ENCODE results near the gene CEP20.

DNA sequence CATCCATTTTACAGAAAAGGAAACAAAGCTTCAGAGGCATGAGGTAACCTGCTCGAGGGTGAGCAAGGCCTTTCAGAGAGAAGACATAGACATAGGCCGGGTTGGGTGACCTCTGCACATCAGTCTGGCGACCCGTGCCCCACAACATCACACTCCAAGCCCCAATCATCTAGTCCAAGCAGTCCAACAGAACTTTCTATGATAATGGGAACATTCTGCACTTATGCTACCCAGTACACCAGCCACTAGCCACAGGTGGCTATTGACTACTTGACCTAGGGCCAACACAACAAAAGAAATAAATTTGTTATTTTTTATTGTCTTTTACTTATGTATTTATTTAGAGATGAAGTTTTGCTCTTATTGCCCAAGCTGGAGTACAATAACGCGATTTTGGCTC lies 52.3 kb downstream of the CEP20 start:
- TF ChIP-seq EP300 (IDR thresholded peaks at IDR 0.05; ENCODE audit: low read depth) (no peak), POLR2A (IDR thresholded peaks at IDR 0.05) (no peak), POLR2AphosphoS5 (IDR thresholded peaks at IDR 0.05) (no peak)
- TF ChIP-seq, protein P1, sequence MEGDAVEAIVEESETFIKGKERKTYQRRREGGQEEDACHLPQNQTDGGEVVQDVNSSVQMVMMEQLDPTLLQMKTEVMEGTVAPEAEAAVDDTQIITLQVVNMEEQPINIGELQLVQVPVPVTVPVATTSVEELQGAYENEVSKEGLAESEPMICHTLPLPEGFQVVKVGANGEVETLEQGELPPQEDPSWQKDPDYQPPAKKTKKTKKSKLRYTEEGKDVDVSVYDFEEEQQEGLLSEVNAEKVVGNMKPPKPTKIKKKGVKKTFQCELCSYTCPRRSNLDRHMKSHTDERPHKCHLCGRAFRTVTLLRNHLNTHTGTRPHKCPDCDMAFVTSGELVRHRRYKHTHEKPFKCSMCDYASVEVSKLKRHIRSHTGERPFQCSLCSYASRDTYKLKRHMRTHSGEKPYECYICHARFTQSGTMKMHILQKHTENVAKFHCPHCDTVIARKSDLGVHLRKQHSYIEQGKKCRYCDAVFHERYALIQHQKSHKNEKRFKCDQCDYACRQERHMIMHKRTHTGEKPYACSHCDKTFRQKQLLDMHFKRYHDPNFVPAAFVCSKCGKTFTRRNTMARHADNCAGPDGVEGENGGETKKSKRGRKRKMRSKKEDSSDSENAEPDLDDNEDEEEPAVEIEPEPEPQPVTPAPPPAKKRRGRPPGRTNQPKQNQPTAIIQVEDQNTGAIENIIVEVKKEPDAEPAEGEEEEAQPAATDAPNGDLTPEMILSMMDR (IDR thresholded peaks at IDR 0.05) = no peak

Measured in transverse colon (tissue), 4 donors.